SK-N-SH treated with all-trans-retinoic acid at 6 μM for 48 hours (cell line): ENCODE results near the gene CLEC6A.

Source experiments
- CREB5 ChIP-seq: fragments of 250-450 bp; sonication (Bioruptor Pico); IDR thresholded peaks from 2 replicates; pipeline ENCODE4 v1.5.1; 2020; ENCODE audit warnings: low read depth, mild to moderate bottlenecking, moderate library complexity
- GLIS3 ChIP-seq: fragments of 250-450 bp; sonication (Bioruptor Pico); IDR thresholded peaks from 2 replicates; pipeline ENCODE4 v1.5.0; 2020; ENCODE audit warnings: mild to moderate bottlenecking, moderate library complexity
- ISL1 ChIP-seq: fragments of 250-450 bp; sonication (Bioruptor Pico); IDR thresholded peaks from 2 replicates; pipeline ENCODE4 v2.1.2; 2022; ENCODE audit warnings: mild to moderate bottlenecking, moderate library complexity
- OSR1 ChIP-seq: fragments of 250-450 bp; sonication (Bioruptor Pico); IDR thresholded peaks from 2 replicates; pipeline ENCODE4 v1.8.0; 2022; ENCODE audit warnings: moderate library complexity, mild to moderate bottlenecking, inconsistent platforms
- POU6F1 ChIP-seq: fragments of 250-450 bp; sonication (Bioruptor Pico); IDR thresholded peaks from 2 replicates; pipeline ENCODE4 v1.8.0; 2021; ENCODE audit warnings: low read depth, mild to moderate bottlenecking, moderate library complexity, borderline replicate concordance
- PPARA ChIP-seq: fragments of 250-450 bp; sonication (Bioruptor Pico); IDR thresholded peaks from 2 replicates; pipeline ENCODE4 v1.5.0; 2020; ENCODE audit warnings: mild to moderate bottlenecking, borderline replicate concordance
- ZFP3 ChIP-seq: fragments of 250-450 bp; sonication (Bioruptor Pico); IDR thresholded peaks from 2 replicates; pipeline ENCODE4 v1.5.0; 2020; ENCODE audit warnings: mild to moderate bottlenecking, moderate library complexity
- ZFP30 ChIP-seq: fragments of 450-650 bp; formaldehyde crosslinking; IDR thresholded peaks from 2 replicates; pipeline ENCODE4 v1.5.0; 2022; ENCODE audit warnings: mild to moderate bottlenecking, moderate library complexity
- ZNF8 ChIP-seq: fragments of 450-650 bp; formaldehyde crosslinking; IDR thresholded peaks from 2 replicates; pipeline ENCODE4 v1.5.0; 2020; ENCODE audit warnings: mild to moderate bottlenecking, moderate library complexity
- TF ChIP-seq, protein P1 (sequence below): fragments of 250-450 bp; sonication (Bioruptor Pico); IDR thresholded peaks from 2 replicates; pipeline ENCODE4 v1.8.0; 2020; ENCODE audit warnings: mild to moderate bottlenecking, moderate library complexity, borderline replicate concordance

GRCh38 chr12:8493084-8493483 lies 37.3 kb downstream of the CLEC6A start:
- TF ChIP-seq ZNF8 (CRISPR knock-in tag) (no peak), PPARA (CRISPR knock-in tag) (no peak), ISL1 (CRISPR knock-in tag) (no peak), GLIS3 (CRISPR knock-in tag) (no peak), POU6F1 (CRISPR knock-in tag) (no peak), CREB5 (CRISPR knock-in tag) (no peak), OSR1 (CRISPR knock-in tag) (no peak), ZFP3 (CRISPR knock-in tag) (no peak), ZFP30 (no peak)
- TF ChIP-seq, protein P1, sequence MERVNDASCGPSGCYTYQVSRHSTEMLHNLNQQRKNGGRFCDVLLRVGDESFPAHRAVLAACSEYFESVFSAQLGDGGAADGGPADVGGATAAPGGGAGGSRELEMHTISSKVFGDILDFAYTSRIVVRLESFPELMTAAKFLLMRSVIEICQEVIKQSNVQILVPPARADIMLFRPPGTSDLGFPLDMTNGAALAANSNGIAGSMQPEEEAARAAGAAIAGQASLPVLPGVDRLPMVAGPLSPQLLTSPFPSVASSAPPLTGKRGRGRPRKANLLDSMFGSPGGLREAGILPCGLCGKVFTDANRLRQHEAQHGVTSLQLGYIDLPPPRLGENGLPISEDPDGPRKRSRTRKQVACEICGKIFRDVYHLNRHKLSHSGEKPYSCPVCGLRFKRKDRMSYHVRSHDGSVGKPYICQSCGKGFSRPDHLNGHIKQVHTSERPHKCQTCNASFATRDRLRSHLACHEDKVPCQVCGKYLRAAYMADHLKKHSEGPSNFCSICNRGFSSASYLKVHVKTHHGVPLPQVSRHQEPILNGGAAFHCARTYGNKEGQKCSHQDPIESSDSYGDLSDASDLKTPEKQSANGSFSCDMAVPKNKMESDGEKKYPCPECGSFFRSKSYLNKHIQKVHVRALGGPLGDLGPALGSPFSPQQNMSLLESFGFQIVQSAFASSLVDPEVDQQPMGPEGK = no peak
